MCF 10A (cell line): ENCODE data around the gene WWOX. TPM values are rescaled to one million over a fixed set of nuclear protein-coding genes. Genes with fewer than 3 reads are reported as not detected.

Experiments
- BruUV-seq: library from RNA; stranded (reverse); fragments of 400-500 nt; replicated peaks from 2 replicates; lab custom pipeline; 2021; lab: Mats Ljungman, UMichigan
- CTCF ChIA-PET: fragments of 300-600 bp; sonication (Branson Sonifier 250); formaldehyde crosslinking; extraction: SDS; loops from one replicate; lab custom pipeline; 2021; ENCODE audit warnings: antibody characterized with exemption, inconsistent platforms; lab: Yijun Ruan, JAX
- POLR2A ChIA-PET: fragments of 300-600, 350-650 bp; sonication (Branson Sonifier 250); formaldehyde crosslinking; extraction: SDS; loops from one replicate; lab custom pipeline; 2020; ENCODE audit warnings: antibody characterized with exemption, inconsistent platforms; lab: Yijun Ruan, JAX
- DNase-seq: peaks from one replicate; pipeline ENCODE4 v3.0.0-alpha.2; 2018; ENCODE audit not compliant: unreplicated experiment
- H3K27ac Mint-ChIP-seq: one replicate; pipeline ENCODE4 v1.8.0; 2022; ENCODE audit warnings: mild to moderate bottlenecking, low read depth, mixed read lengths; ENCODE audit not compliant: unreplicated experiment
- H3K27me3 Mint-ChIP-seq: one replicate; pipeline ENCODE4 v1.8.0; 2022; ENCODE audit warnings: mixed read lengths; ENCODE audit not compliant: insufficient read depth, unreplicated experiment
- H3K36me3 Mint-ChIP-seq: one replicate; pipeline ENCODE4 v1.8.0; 2022; ENCODE audit warnings: mild to moderate bottlenecking, moderate library complexity, mixed read lengths; ENCODE audit not compliant: insufficient read depth, unreplicated experiment
- H3K4me1 Mint-ChIP-seq: one replicate; pipeline ENCODE4 v1.8.0; 2022; ENCODE audit warnings: mixed read lengths; ENCODE audit not compliant: insufficient read depth, unreplicated experiment
- H3K4me3 Mint-ChIP-seq: one replicate; pipeline ENCODE4 v1.8.0; 2022; ENCODE audit warnings: mild to moderate bottlenecking, moderate library complexity, mixed read lengths; ENCODE audit not compliant: unreplicated experiment
- H3K9me3 Mint-ChIP-seq: one replicate; pipeline ENCODE4 v1.8.0; 2022; ENCODE audit warnings: mixed read lengths; ENCODE audit not compliant: unreplicated experiment
- intact Hi-C: fragments of 100-400 bp; cut with micrococcal nuclease; formaldehyde crosslinking; loops from 2 replicates; pipeline ENCODE4 v1.14.1; 2022
- total RNA-seq: library from RNA; stranded (reverse); gene quantifications from 2 replicates; pipeline ENCODE4 v1.2.3, GENCODE V29; 2022
- TF ChIP-seq, protein P1 (sequence below): fragments of 200-600 bp; IDR thresholded peaks from one replicate; pipeline ENCODE4 v1.8.0; 2022; ENCODE audit warnings: antibody characterized with exemption, mild to moderate bottlenecking; ENCODE audit not compliant: unreplicated experiment

The WWOX gene
- total RNA-seq, 1 experiment from 2014 or later = 18.1 TPM

DNA sequence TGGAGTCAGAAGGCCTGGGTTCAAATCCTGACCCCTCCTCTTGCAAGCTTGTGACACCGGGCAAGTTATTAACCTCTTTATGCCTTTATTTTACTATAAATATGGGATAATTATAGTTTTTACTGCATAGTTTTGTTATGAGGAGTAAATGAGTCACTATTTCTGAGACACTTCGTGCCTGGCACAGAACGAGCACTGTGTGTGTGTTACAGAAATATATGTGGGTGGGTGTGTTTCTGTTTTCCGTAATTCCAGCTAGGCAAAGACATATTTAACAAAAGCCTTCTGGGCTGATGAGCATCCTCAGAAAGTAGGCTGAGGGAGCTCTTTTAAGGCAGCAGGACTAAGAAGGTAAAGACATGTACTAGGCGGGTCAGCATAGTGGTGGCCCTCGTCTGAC lies 1083.2 kb downstream of the WWOX start:
- ChIA-PET POLR2A (no interaction called here), CTCF (interaction anchor here (0.5 kb wide), 1 partner anchor 948 kb away, joined by 4 read pairs; no protein-coding TSS in a partner anchor)
- no TSS peak for BruUV-seq
- H3K9me3 Mint-ChIP-seq = no peaks in the 10 kb centered on the region
- no peaks in the 10 kb centered on the region for H3K36me3 Mint-ChIP-seq
- TF ChIP-seq, protein P1, sequence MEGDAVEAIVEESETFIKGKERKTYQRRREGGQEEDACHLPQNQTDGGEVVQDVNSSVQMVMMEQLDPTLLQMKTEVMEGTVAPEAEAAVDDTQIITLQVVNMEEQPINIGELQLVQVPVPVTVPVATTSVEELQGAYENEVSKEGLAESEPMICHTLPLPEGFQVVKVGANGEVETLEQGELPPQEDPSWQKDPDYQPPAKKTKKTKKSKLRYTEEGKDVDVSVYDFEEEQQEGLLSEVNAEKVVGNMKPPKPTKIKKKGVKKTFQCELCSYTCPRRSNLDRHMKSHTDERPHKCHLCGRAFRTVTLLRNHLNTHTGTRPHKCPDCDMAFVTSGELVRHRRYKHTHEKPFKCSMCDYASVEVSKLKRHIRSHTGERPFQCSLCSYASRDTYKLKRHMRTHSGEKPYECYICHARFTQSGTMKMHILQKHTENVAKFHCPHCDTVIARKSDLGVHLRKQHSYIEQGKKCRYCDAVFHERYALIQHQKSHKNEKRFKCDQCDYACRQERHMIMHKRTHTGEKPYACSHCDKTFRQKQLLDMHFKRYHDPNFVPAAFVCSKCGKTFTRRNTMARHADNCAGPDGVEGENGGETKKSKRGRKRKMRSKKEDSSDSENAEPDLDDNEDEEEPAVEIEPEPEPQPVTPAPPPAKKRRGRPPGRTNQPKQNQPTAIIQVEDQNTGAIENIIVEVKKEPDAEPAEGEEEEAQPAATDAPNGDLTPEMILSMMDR = no peak
- H3K27me3 Mint-ChIP-seq = no peaks in the 10 kb centered on the region
- intact Hi-C loops = no loop called here
- no peak overlapping the region for H3K4me3 Mint-ChIP-seq
- no peak overlapping the region for H3K27ac Mint-ChIP-seq
- peak; percentile 40 for DNase-seq
- H3K4me1 Mint-ChIP-seq = peaks cover 34% of the 10 kb centered on the region

DNA sequence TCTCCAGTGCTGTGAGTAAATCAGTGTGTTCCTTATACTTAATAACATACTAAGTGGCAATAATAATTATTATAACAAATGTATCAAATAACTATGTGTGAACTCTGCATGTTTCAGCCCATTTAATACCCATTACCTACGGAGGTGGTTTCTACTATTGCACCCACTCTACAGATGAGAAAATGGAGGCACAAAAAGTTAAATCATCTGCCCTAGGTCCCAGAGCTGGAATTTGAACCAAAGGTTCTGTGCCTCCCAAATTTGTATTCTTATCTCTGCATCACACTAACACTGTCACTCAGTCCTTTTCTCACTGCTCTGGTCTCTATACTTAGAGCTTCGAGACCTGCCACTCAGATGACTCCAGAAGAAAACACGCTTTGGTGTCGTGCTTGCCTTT lies 1084.1 kb downstream of the WWOX start:
- Mint-ChIP-seq H3K9me3 (no peaks in the 10 kb centered on the region), H3K27ac (no peak overlapping the region), H3K27me3 (no peaks in the 10 kb centered on the region), H3K4me1 (peaks cover 34% of the 10 kb centered on the region), H3K4me3 (no peak overlapping the region), H3K36me3 (no peaks in the 10 kb centered on the region)
- BruUV-seq = no TSS peak
- POLR2A ChIA-PET = no interaction called here
- DNase-seq = no peak
- CTCF ChIA-PET = no interaction called here
- intact Hi-C loops = no loop called here
- TF ChIP-seq, protein P1 = no peak

DNA sequence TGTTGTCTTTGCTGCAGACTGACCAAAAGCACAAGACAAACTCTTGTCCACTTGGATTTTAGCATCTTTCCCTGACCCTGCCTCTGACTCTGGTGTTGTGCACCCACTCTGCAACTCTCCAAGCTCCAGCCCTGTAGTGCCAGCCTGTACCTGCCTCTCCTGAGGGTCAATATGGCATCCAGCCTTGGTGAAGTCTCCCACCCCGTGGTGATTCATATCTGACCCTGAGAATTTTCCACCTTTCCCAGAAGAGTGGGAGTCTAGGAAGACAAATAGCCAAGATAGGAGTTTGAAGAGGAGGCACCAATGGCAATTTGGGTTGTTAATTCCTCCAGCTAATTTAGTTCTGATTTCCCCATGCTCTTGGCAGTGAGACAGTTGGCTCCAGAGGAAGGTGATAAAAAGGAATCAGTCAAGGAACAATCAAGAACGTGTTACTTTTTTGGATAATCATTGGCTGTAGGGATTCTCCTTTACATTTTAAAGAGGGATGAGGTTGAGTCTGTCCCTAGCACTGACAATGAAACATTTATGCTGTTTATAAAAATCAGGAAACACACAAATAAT lies 1085.1 kb downstream of the WWOX start:
- Mint-ChIP-seq H3K27me3 (no peaks in the 10 kb centered on the region), H3K4me1 (peaks cover 34% of the 10 kb centered on the region)
- CTCF ChIA-PET = no interaction called here

DNA sequence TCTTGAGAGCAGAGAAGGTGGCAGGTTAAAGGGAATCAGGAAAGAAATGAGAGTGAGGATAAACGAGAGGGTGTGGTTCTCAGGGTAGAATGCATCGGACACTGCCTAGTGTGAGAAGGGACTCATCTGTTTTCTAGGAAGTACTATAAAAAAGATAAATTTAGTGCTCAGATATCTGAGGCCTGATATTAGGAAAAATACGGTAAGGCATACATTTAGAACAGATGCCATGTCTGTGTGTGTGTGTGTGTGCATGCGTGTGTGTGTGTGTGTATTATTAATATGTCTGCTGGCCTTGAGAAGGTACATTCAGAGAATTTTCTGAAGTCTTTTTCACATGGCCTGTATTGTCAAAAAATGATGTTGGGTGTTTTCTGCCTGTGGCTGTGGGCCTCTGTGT lies 1086.3 kb downstream of the WWOX start:
- ChIA-PET POLR2A (no interaction called here), CTCF (interaction anchor here (0.6 kb wide), 1 partner anchor 278 kb away, joined by 3 read pairs; no protein-coding TSS in a partner anchor)
- no peak for DNase-seq
- Mint-ChIP-seq H3K27ac (peak overlapping the region; percentile 14), H3K9me3 (no peaks in the 10 kb centered on the region), H3K36me3 (no peaks in the 10 kb centered on the region), H3K4me1 (peaks cover 34% of the 10 kb centered on the region), H3K27me3 (no peaks in the 10 kb centered on the region), H3K4me3 (no peak overlapping the region)
- BruUV-seq = no TSS peak
- intact Hi-C loops = no loop called here
- TF ChIP-seq, protein P1 = no peak

More for the DNA sequence above, 1085.1 kb downstream of the WWOX start:
- DNase-seq = peak; percentile 1
- Mint-ChIP-seq H3K36me3 (no peaks in the 10 kb centered on the region), H3K27ac (no peak overlapping the region), H3K9me3 (no peaks in the 10 kb centered on the region), H3K4me3 (no peak overlapping the region)
- intact Hi-C loops = no loop called here
- POLR2A ChIA-PET = no interaction called here
- TF ChIP-seq, protein P1 = no peak
- BruUV-seq = no TSS peak
